Embryonic facial prominence (tissue), 1 donor: Measurements from ENCODE around the gene OR6K3.
"Not testable (repeated sequence)": the region's sequence is repeated elsewhere in the genome, so short reads cannot be mapped to it uniquely, and the experiment has no call there.

Experiments used
- DNase-seq: peaks from one replicate; pipeline ENCODE4 v3.0.0-alpha.2; 2016; ENCODE audit errors: extremely low spot score

OR6K3 gene, protein sequence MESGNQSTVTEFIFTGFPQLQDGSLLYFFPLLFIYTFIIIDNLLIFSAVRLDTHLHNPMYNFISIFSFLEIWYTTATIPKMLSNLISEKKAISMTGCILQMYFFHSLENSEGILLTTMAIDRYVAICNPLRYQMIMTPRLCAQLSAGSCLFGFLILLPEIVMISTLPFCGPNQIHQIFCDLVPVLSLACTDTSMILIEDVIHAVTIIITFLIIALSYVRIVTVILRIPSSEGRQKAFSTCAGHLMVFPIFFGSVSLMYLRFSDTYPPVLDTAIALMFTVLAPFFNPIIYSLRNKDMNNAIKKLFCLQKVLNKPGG

DNA sequence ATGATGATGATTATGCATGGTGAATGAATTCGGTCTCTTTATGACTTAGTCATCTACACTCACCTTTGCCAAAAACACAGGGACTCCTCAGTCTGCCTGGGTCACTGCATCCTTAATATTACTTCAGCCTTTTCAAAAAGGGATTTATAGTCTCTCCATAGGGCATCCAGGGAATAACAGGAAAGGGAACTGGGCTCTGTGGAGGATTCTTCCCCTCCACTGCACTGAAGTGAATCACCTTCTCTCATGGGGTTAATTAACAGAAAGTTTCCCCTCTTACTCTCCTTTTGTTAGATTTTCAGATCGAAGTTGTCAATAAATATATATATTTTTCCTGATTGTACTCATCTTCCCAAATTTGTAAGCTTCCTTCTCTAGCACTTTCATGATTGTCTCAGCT, at the start of gene OR6K3:
Gene OR6K3 (minus strand): TSS at position 101 of the 400 bp plus-strand sequence. CDS start 2,605 bp downstream, outside the sequence.
- DNase-seq, result no peak

GRCh38 chr1:158754420-158754819, 33.9 kb upstream of the OR6K3 start, which contains the start of gene OR6K6:
Gene OR6K6 (plus strand): TSS chr1:158754720. CDS start chr1:158754888, 168 bp downstream.
- DNase-seq, result no peak

DNA sequence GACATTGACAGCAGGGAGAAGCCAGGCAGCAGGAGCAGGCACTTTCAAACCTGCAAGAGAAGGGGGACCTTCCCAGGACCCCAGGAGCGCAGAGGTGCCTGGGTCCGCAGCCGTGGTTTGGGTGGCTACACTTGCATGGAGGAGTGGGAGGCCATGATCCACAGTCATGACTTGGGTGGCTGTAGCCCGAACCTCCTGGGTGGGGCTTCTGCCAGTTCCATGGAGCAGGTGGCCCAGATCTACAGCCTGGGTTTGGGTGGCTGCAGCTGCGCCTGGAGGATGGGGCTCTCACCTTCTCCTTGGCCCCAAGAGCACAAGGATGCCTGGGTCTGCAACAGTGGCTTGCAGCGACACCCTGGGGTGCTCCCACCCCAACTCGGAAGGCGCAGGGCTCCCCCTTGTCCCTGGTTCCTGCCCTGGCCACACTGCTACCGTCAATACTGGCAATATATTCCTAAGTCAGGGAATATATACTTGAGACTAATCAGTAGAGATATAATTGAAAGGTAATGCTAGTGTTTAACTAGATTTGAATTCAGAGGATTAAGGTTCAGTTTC, 31.7 kb upstream of the OR6K3 start:
- no peak for DNase-seq

DNA sequence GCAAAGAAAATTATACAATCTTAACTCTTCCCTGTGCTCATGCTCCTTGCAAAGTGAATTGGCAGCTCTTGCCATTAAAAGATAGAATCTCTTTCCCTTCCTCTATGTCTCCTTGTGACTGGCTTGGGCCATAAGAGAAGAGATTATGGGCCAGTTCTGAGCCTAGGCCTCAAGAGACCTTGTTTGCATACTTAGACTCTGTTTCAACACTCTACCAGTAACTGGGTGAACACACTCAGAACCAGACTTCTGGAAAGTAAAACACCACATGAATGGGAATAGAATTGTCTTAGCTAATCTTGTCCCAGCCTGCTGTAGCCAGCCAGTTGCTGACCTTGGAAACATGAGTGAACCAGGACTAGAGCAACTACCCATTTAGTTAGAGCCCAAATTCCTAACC, 15.3 kb upstream of the OR6K3 start:
- DNase-seq, result no peak

DNA sequence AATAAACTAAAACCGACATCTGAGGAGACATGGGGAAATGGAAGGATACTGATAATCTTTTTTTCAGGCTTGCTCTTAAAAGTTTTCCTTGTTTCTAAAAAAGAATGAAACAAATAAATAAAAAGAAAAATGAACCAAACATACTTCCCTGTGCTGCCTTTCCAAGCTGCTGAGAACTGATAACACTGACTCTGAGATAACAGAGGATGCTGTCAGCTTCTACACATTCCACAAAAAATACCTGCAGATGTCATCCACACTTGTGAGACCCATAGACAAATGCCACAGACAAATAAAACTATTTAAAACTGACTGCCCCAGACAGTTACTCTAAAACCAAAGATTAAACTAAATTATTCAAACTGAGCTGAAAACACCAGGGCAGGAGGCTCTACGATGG, 12.0 kb upstream of the OR6K3 start:
- DNase-seq, result no peak

- no peak for DNase-seq
Measured at GRCh38 chr1:158731707-158732106, 11.2 kb upstream of the OR6K3 start.

- no peak for DNase-seq
Measured at GRCh38 chr1:158730453-158730852, 9.9 kb upstream of the OR6K3 start.

DNA sequence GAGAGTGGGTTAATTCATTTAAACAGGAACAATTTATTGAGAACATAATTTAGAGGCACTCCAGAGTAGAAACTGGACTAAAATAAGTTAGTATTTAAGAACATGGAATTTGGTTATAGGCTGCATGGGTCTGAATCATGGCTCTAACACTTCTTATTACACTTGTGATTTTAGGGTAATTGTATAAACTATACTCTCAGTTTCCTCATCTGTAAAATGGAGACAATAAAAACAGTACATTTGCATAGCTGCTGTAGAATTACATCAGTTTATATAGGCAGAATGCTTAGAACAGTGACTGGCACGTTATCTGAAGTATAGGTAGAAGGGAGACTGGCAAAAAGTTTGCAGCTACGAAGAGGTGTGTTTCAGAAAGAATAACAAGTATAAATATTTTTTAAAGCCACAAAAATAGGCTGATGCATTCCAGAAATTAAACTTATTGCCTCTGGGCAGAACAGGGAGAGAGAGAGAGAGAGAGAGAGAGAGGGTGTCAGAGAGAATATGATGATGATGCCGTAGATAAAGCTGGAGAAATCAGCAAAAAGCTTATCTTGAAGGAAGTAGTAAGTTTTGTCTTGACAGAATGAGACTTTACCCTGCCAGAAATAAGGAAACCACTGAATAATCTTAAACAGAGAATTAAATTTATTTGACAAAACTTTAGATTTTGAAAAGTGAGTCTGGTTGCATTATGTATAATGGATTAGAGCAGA, 8.1 kb upstream of the OR6K3 start:
- no peak for DNase-seq

DNA sequence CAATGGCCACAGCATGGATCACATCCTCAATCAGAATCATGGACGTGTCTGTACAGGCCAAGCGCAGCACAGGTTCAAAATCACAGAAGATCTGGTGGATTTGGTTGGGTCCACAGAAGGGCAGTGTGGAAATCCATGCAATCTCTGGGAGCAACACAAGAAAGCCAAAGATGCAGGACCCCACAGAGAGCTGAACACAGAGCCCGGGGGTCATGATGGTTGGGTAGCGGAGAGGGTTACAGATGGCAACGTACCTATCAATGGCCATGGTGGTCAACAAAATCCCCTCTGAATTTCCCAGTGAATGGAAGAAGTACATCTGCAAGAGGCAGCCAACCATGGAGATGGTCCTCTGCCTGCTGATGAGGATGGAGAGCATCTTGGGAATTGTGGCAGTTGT, 3.9 kb upstream of the OR6K3 start:
- no peak for DNase-seq

DNA sequence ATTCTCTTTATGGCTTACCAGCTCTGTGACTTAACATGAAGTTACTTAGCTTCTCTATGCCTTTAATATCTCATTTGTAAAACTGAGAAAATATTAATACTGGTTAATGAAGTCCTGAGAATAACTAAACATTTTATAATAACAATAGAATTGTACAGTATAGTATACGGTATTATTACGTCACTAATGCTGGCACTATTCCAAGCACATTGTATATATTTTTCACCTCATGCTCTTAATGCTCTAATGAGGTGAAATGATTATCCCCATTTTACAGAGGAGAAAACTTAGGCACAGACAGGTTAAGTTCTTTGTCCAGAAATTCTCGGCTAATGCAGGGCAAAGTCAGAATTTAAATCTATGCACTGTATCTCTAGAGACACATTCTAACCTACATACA, 856 bp downstream of the OR6K3 start:
- DNase-seq, result no peak

DNA sequence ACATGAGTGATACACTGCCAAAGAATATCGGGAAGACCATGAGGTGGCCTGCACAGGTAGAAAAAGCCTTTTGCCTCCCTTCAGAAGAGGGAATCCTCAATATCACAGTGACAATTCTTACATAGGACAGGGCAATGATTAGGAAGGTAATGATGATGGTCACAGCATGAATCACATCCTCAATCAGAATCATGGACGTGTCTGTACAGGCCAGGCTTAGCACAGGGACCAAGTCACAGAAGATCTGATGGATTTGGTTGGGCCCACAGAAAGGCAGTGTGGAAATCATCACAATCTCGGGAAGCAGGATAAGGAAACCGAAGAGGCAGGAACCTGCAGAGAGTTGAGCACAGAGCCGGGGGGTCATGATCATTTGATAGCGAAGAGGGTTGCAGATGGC, 3.2 kb downstream of the OR6K3 start:
- no peak for DNase-seq

- no peak for DNase-seq
Measured at GRCh38 chr1:158716335-158716734, 4.2 kb downstream of the OR6K3 start.

GRCh38 chr1:158714754-158715153, 5.8 kb downstream of the OR6K3 start:
- no peak for DNase-seq

- DNase-seq, result no peak
Measured at GRCh38 chr1:158711098-158711497, 9.4 kb downstream of the OR6K3 start.

DNA sequence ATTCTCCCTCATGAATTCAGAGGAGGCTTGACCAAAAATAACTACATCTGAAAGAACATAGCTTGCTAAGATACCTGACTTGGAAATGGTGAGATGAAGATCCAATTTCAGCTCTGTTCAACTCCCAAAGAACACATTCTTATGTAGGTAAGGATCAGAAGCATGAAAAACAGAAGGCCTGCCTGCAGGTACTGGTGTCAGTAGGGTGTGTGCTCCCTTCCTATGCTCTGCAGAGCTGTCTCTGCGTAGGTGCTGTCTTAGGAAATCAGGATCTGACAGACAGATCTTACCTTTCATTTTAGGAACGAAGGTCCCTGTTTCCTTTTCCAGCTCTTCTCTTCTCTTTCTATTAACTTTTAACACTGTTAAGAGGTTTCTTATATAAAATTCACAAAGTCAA, 14.4 kb downstream of the OR6K3 start:
- no peak for DNase-seq

DNA sequence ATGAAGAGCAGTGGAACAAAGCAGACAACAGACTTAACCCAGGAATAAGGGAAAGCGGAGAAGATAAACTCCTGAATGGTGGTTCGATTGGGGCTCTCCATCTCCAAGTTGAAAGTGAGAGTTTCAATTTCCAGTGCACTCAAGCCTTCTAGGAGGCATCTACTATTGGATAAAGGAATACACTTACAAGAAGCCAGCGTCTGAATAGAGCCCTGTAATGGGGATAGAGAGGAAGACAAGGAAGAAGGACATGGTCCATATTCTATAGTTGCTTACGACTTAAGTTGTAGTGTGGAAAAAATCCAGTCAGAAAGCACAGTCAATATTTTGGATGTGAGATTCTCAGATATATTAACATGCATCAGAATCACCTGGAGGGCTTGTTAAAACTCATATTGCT, 20.0 kb downstream of the OR6K3 start, which contains the start of gene OR6K2:
Gene OR6K2 (minus strand): TSS at position 101 of the 400 bp plus-strand sequence. CDS start 0 bp downstream, at position 101.
- no peak for DNase-seq

GRCh38 chr1:158694596-158694995, 25.9 kb downstream of the OR6K3 start:
- no peak for DNase-seq

GRCh38 chr1:158692356-158692755, 28.2 kb downstream of the OR6K3 start:
- DNase-seq, result no peak

DNA sequence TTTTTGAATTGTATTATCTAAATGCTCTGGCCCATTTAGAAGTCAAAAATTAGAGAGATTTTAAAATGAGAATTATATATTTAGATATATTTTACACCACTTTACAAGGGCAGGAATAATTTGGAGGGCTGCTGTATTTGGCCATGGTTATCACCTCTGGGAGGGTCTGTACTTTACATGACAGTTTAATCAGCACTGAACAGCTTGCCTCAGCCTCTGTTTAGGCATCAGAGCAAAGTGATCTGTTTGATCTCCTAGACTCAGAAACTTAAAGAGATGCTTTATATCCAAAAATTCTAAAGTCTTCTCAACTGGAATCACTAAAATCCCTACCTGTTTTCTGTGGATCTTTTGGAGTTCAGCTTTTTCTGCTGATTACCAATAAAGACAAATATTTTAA, 28.6 kb downstream of the OR6K3 start:
- DNase-seq, result no peak

DNA sequence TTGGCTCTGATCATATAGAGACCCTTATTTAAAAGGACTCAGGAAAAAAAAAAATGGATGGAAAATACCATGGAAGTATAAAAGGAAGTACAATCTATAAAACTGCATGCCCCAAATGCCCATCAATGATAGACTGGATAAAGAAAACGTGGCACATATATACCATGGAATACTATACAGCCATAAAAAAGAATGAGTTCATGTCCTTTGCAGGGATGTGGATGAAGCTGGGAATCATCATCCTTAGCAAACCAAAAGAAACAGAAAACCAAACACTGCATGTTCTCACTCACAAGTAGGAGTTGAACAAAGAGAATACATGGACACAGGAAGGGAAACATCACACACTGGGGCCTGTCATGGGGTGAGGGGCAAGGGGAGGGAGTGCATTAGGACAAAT, 29.4 kb downstream of the OR6K3 start:
- not testable (repeated sequence) for DNase-seq

DNA sequence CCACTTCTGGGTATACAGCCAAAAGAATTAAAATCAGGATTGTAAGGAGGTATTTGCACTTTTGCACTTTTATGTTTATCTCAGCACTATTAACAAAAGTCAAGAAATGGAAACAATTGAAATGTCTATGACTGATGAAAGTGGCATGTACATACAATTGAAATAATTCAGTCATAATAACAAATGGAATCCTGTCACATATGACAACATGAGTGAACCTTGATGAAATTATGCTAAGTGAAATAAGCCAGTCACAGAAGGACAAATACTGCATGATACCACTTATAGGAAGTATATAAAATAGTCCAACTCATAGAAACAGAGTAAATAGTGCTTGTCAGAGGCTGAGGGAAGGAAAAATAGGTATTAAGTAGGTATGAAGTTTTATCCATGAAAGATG, 30.6 kb downstream of the OR6K3 start:
- DNase-seq, result no peak

GRCh38 chr1:158689110-158689509, 31.4 kb downstream of the OR6K3 start:
- DNase-seq, result no peak

DNA sequence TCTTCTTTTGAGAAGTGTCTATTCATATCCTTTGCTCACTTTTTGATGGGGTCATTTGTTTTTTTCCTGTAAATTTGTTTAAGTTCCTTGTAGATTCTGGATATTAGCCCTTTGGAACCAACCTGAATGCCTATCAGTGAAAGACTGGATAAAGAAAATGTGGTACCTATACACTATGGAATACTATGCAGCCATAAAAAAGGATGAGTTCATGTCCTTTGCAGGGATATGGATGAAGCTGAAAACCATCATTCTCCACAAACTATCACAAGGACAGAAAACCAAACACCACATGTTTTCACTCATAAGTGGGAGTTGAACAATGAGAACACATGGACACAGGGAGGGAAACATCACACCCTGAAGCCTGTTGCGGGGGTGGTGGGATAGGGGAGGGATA, 32.2 kb downstream of the OR6K3 start:
- not testable (repeated sequence) for DNase-seq
